Psoas muscle (tissue), 8 donors: ENCODE measurements around the gene SEC14L2. TPM values are rescaled to one million over a fixed set of nuclear protein-coding genes. Genes with fewer than 3 reads are reported as not detected.

Source experiments
- ATAC-seq, 4 donors: fragments of 200-7000 bp; cut with Tn5 transposase; one replicate each; pipeline ENCODE4 v1.9.1; 2020; ENCODE audit warnings: moderate library complexity in 3 of 4, mild to moderate bottlenecking in 2 of 4
- DNase-seq, 2 donors: peaks; one replicate each; pipeline ENCODE4 v3.0.0-alpha.2; 2020
- H3K27ac ChIP-seq: fragments of 200-600 bp; one replicate; pipeline ENCODE4 v1.8.0; 2022
- H3K27me3 ChIP-seq, 3 donors: fragments of 200-600 bp in 1 of 3; one replicate each; pipeline versions ENCODE4 v1.6.1 to v1.8.0; 2013 to 2022; ENCODE audit warnings: low read length in 2 of 3, mild to moderate bottlenecking in 2 of 3, moderate library complexity in 1 of 3; ENCODE audit not compliant: insufficient read depth in 3 of 3
- H3K36me3 ChIP-seq, 2 donors: fragments of 200-600 bp in 1 of 2; one replicate each; pipeline versions ENCODE4 v1.6.1 to v1.8.0; 2013 to 2022; ENCODE audit warnings: low read depth in 1 of 2, mild to moderate bottlenecking in 1 of 2, moderate library complexity in 1 of 2; ENCODE audit not compliant: insufficient read depth in 1 of 2
- H3K4me1 ChIP-seq: fragments of 200-600 bp; one replicate; pipeline ENCODE4 v1.8.0; 2022
- H3K4me3 ChIP-seq: fragments of 200-600 bp; one replicate; pipeline ENCODE4 v1.8.0; 2022; ENCODE audit warnings: mild to moderate bottlenecking
- H3K9me3 ChIP-seq: fragments of 200-600 bp; one replicate; pipeline ENCODE4 v1.8.0; 2022
- CTCF ChIP-seq: fragments of 200-600 bp; IDR thresholded peaks from one replicate; pipeline ENCODE4 v1.8.0; 2022; ENCODE audit warnings: antibody characterized with exemption
- WGBS, 3 donors: extraction: QIAGEN DNeasy Blood & Tissue Kit; methylation state at CpG; one replicate each; pipeline versions ENCODE4 v1.1.6 to v1.1.7; 2013; 5-methylcytosine and 5-hydroxymethylcytosine counted together
- intact Hi-C, 2 donors: fragments of 100-400 bp; cut with DNase I; formaldehyde crosslinking; loops; one replicate each; pipeline versions ENCODE4 v1.11.0 to v1.14.2; 2022
- polyA plus RNA-seq, 3 donors: library from polyadenylated mRNA; stranded (reverse); fragments of 200-250 nt; gene quantifications; one replicate each; pipeline ENCODE4 v1.2.3, GENCODE V29; 2013
- total RNA-seq, 4 donors: library from RNA; stranded (reverse); fragmentation: NEBNext Ultra II Directional in 2 of 4; extraction: Animal tissue kit (Norgen Biotek cat#: 25700) in 2 of 4; gene quantifications; one replicate each; pipeline versions ENCODE4 v1.2.1 to v1.2.4, GENCODE V29; 2021 to 2023
- donor health status: healthy with polysubstance abuse.
- donor health status: DM: no; HTN: no; CAD: no; lungs with moderate emphysema.
- donor health status: Bipolar disorder and iron deficiency.
- donor health status: healthy.
- donor health status: DM: yes; HTN: yes; CAD: no.
- donor health status: DM: no; HTN: no; CAD: no.
- donor health status: DM: no; HTN: no; CAD: no.
- donor health status: DM: yes; HTN: yes; CAD: no.

The SEC14L2 gene
- total and polyA plus RNA-seq, 7 donors = 0.38 to 75.0 (median 1.9) TPM

DNA sequence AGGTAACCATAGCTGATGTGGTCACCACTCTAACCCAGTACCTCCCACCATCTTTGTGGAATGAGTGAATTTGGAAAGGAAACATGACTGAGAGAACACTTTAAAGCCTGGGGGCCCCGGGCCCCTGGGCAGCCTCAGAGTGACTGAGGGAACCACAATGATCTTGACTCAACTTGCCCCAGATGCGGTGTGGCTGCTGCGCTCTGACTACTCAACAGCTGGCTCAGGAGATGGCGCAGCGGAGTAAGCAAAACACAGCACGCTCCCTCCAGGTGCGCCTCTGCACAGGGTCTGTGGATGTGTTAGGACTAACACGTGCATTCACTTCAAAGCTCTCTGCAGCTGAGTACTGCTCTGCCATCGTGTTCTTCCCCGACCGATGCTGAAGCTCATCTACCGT is 15.6 kb upstream of the SEC14L2 start:
- intact Hi-C loops = no loop called here
- DNase-seq (peak in 1 of 2 donors; percentile 18), ATAC-seq (no peak)
- Histone ChIP-seq H3K27me3 (no peaks in the 10 kb centered on the region), H3K4me3 (no peak overlapping the region), H3K4me1 (peaks cover 3% of the 10 kb centered on the region), H3K9me3 (no peaks in the 10 kb centered on the region), H3K27ac (no peak overlapping the region), H3K36me3 (peaks cover 0 to 39% of the 10 kb centered on the region in 2 donors)
- WGBS, 3 donors = 86 to 93% (median 90%) methylated on average over 12 of the region's 12 CpGs
- TF ChIP-seq CTCF = no peak

- intact Hi-C loops = no loop called here
- H3K4me1 ChIP-seq = peaks cover 8% of the 10 kb centered on the region
- 90 to 96% (median 95%) methylated on average over 4 to 5 of the region's 5 CpGs for WGBS, 3 donors
- H3K27me3 ChIP-seq = no peaks in the 10 kb centered on the region
- DNase-seq (no peak), ATAC-seq (no peak)
- no peak for TF ChIP-seq CTCF
- no peaks in the 10 kb centered on the region for H3K9me3 ChIP-seq
- no peak overlapping the region for H3K27ac ChIP-seq
- no peak overlapping the region for H3K4me3 ChIP-seq
- peaks cover 0 to 34% of the 10 kb centered on the region in 2 donors for H3K36me3 ChIP-seq
Observed at GRCh38 chr22:30382340-30382739, 14.5 kb upstream of the SEC14L2 start.

GRCh38 chr22:30383061-30383460 is 13.8 kb upstream of the SEC14L2 start:
- ATAC-seq (no peak), DNase-seq (no peak)
- Histone ChIP-seq H3K4me3 (no peak overlapping the region), H3K27ac (no peak overlapping the region), H3K4me1 (peaks cover 8% of the 10 kb centered on the region), H3K9me3 (no peaks in the 10 kb centered on the region), H3K36me3 (peaks cover 0 to 30% of the 10 kb centered on the region in 2 donors), H3K27me3 (no peaks in the 10 kb centered on the region)
- intact Hi-C loops = no loop called here
- TF ChIP-seq CTCF = no peak
- WGBS, 3 donors = 62 to 90% (median 69%) methylated on average over 3 of the region's 3 CpGs

GRCh38 chr22:30385942-30386341 is 10.9 kb upstream of the SEC14L2 start:
- Histone ChIP-seq H3K36me3 (peaks cover 0 to 23% of the 10 kb centered on the region in 2 donors), H3K27ac (no peak overlapping the region), H3K4me1 (peaks cover 8% of the 10 kb centered on the region), H3K4me3 (no peak overlapping the region), H3K27me3 (no peaks in the 10 kb centered on the region), H3K9me3 (no peaks in the 10 kb centered on the region)
- 92 to 94% (median 93%) methylated on average over 10 of the region's 10 CpGs for WGBS, 3 donors
- no peak for TF ChIP-seq CTCF
- ATAC-seq (no peak), DNase-seq (no peak)
- intact Hi-C loops = loop anchor here (2.0 to 5.0 kb wide), 3 partner anchors 97 to 279 kb away; partner anchors contain the start of gene CASTOR1 (in 1 of the 2)

DNA sequence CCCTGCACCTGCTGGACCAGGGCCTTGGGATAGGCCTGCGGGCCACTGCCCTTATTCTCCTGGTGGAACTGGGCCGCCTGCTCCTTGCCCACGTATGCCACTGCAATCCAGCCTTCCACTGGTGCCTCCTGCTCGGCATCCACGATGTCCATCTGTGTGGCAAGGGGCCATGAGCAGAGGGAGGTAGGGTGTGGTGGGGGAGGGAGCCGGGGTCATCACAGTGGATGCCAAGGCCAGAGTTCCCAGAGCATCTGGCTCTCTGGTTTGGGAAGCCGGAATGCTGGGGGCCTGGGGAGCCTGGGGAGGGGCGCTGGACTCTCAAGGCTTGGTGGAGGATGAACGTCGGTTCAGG is 10.2 kb upstream of the SEC14L2 start:
- 25 to 27% (median 26%) methylated on average over 9 to 10 of the region's 10 CpGs for WGBS, 3 donors
- peak in 2 of 4 donors; percentile 3 to 4 for ATAC-seq
- Histone ChIP-seq H3K36me3 (peaks cover 0 to 19% of the 10 kb centered on the region in 2 donors), H3K9me3 (no peaks in the 10 kb centered on the region), H3K4me3 (peak overlapping the region; percentile 70), H3K4me1 (peaks cover 8% of the 10 kb centered on the region), H3K27me3 (no peaks in the 10 kb centered on the region), H3K27ac (no peak overlapping the region)
- TF ChIP-seq CTCF = no peak
- intact Hi-C loops = loop anchor here (2.0 to 5.0 kb wide), 3 partner anchors 98 to 279 kb away; partner anchors contain the start of gene CASTOR1 (in 1 of the 2)
- no peak for DNase-seq
